ENCODE results near the gene PFKFB4. TPM values are rescaled to one million over a fixed set of nuclear protein-coding genes. Genes with fewer than 3 reads are reported as not detected.

PFKFB4 gene
- total and polyA plus RNA-seq, 9 of the 15 experiments (the other 6 are each of a cell fraction or from before 2014, with no cell fraction given) = 0.92 to 56.3 (median 13.5) TPM

- intact Hi-C loops (cut with micrococcal nuclease) = loop anchor here (1.0 to 10.0 kb wide), 4 partner anchors 35 to 103 kb away; no protein-coding TSS in a partner anchor
- TF ChIP-seq CTCF (IDR thresholded peaks at IDR 0.05 in 2 of 3, conservative IDR thresholded peaks at IDR 0.05 in 1 of 3; ENCODE audit: insufficient read depth in 2 of 3, low read depth in 1 of 3, low read length in 3 of 3) (peak; percentile 69 to 75 (median 72)), FOSL1 (tag; conservative IDR thresholded peaks at IDR 0.05) (peak; percentile 52), ZNF561 (CRISPR knock-in tag; conservative IDR thresholded peaks at IDR 0.05) (no peak), MYC (IDR thresholded peaks at IDR 0.05; ENCODE audit: low read depth, low read length) (0 out of 2 replicates have a peak, but pooled peaks have one; percentile 21), MYC (CRISPR knock-in tag; IDR thresholded peaks at IDR 0.05; ENCODE audit: borderline replicate concordance, low read depth) (no peak), ZNF717 (CRISPR knock-in tag; IDR thresholded peaks at IDR 0.05) (no peak), JUND (IDR thresholded peaks at IDR 0.05; ENCODE audit: borderline replicate concordance, low read depth, low read length) (0 out of 2 replicates have a peak, but pooled peaks have one; percentile 44), JUND (tag; IDR thresholded peaks at IDR 0.05; ENCODE audit: borderline replicate concordance, low read depth, low read length) (0 out of 3 replicates have a peak, but pooled peaks have one; percentile 23), CREB1 (IDR thresholded peaks at IDR 0.05) (no peak), CREB1 (CRISPR knock-in tag; IDR thresholded peaks at IDR 0.05) (peak; percentile 43), MAZ (CRISPR knock-in tag; conservative IDR thresholded peaks at IDR 0.05 in 1 of 2, IDR thresholded peaks at IDR 0.05 in 1 of 2) (0 out of 4 replicates have a peak, but pooled peaks of 1 of the 2 experiments have one; percentile 47), ATF3 (IDR thresholded peaks at IDR 0.05) (peak; percentile 20; the same call in 1 of the 2 replicates), ATF3 (CRISPR knock-in tag; conservative IDR thresholded peaks at IDR 0.05) (no peak), HNRNPUL1 (IDR thresholded peaks at IDR 0.05; ENCODE audit: low read length) (no peak), SMC3 (conservative IDR thresholded peaks at IDR 0.05; ENCODE audit: insufficient read depth, low read depth, low read length) (peak; percentile 66; the same call in 1 of the 2 replicates), MAX (CRISPR knock-in tag; IDR thresholded peaks at IDR 0.05) (peak; percentile 58)
Observed at GRCh38 chr3:48507256-48508061, 49.1 kb downstream of the PFKFB4 start.

More at GRCh38 chr3:48507256-48508061, 49.1 kb downstream of the PFKFB4 start:
- Histone ChIP-seq H4K20me1 (replicated peaks; ENCODE audit: control insufficient read depth, insufficient read depth, low read length) (no peaks in the 10 kb centered on the region), H3K9me3 (replicated peaks; ENCODE audit: control insufficient read depth, insufficient read depth, low read depth, low read length) (no peaks in the 10 kb centered on the region), H3K9me1 (ENCODE audit: control insufficient read depth, insufficient read depth, low read length) (no peaks in the 10 kb centered on the region), H3K36me3 (ENCODE audit: control insufficient read depth, insufficient read depth, low read length) (no peaks in the 10 kb centered on the region), H3K79me2 (ENCODE audit: control insufficient read depth, insufficient read depth, low read length) (no peaks in the 10 kb centered on the region), H3K4me3 (no peak overlapping the region), H3K4me2 (ENCODE audit: insufficient read depth, low read length) (no peak overlapping the region), H3K27me3 (ENCODE audit: control insufficient read depth in 2 of 2, insufficient read depth in 2 of 2, low read length in 2 of 2) (no peaks in the 10 kb centered on the region), H3K9ac (ENCODE audit: insufficient read depth in 1 of 2, low read depth in 2 of 2, low read length in 2 of 2) (peak overlapping the region in 1 of 2 experiments; percentile 26; a peak in 1 of 4 replicates), H3K27ac (ENCODE audit: extremely low read depth, low read depth, low read length) (no peak overlapping the region), H2AFZ (ENCODE audit: low read depth, low read length) (no peak overlapping the region), H3K4me1 (replicated peaks in 1 of 2; ENCODE audit: control insufficient read depth in 2 of 2, insufficient read depth in 2 of 2, low read length in 2 of 2) (peaks cover 6 to 27% of the 10 kb centered on the region in 2 experiments; a peak in 4 of 5 replicates)
- in situ Hi-C loops (cut with MboI) = no loop called here
- no TSS peak for BruUV-seq (replicated peaks)
- FAIRE-seq = peak; percentile 67
- ChIA-PET POLR2A (interaction anchor here (0.6 kb wide), 1 partner anchor 35 kb away, joined by 4 read pairs; no protein-coding TSS in a partner anchor), CTCF (ENCODE audit: low intra/inter-chr PET ratio) (no interaction called here)
- peak; percentile 85 for ATAC-seq
- WGBS (ENCODE audit: insufficient coverage, low coverage, missing lambda C conversion rate) = 33% methylated on average over 8 of the region's 10 CpGs
- peak; percentile 31 to 65 (median 50) for DNase-seq (ENCODE audit: extremely low read depth in 1 of 4, low spot score in 3 of 4)

Data from K562 (cell line).